NCI-H774 (cell line): ENCODE measurements around the gene CDC123.
A peak's percentile ranks its signal among the peaks of the same experiment; 100 is the strongest.
"Not testable (repeated sequence)": the region's sequence is repeated elsewhere in the genome, so short reads cannot be mapped to it uniquely, and the experiment has no call there.

Source experiments
- DNase-seq: peaks from one replicate; lab custom pipeline; 2025; lab: John Stamatoyannopoulos, UW

The CDC123 gene

DNA sequence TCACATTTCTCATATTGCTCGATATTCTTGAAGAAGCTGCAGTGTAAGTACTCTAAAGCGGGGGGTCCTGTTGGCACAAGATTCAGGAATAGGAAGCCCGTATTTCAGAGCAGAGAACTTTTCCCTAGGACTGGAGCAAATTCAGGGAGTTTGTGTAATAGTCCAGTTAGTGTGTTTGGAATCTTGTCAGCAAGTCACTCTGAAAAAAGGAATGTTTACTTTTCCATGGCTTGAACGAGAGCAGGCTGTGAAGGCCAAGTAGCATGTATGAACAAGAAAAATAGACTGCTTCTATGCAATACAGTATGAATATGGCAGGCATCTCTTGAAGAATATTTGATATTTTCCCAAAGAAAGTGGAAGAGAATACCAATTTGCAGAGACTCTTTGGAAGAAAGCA, 39.8 kb downstream of the CDC123 start:
- DNase-seq = no peak

DNA sequence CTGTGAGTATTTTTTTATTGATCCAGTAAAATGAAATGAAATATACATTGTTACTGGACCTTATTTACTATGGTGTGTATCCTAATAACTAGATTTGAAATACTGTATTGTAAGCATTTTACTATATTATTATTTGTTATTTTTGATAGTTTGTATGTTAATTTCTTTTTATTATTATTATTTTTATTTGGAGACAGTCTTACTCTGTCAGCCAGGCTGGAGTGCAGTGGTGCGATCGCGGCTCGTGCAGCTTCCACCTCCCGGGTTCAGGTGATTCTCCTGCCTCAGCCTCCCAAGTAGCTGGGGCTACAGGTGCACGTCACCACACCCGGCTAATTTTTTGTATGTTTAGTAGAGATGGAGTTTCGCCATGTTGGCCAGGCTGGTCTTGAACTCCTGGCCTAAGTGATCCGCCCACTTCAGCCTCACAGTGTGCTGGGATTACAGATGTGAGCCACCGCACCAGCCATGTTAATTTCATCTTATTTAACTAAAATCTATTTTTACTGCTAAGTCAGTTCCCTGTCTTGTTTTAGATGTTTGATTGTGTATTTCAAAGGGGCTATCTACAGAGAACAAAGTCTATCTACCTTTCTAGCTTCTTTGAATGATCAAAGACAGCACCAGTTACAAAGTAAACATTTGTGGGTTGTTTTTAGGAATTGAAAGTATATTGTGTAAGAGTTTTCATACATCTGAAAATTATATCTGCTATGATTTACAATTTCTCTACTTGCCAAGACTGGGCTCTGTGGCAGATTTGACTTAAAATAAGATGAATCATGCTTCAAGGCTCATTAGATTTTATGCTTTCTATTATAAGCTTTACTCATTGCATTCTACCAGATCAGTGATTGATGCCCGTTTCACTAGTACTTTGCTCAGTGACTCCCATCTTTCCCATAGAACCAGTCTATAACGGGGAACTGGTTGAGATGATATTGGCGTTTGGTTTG, 41.6 kb downstream of the CDC123 start:
- DNase-seq = no peak

DNA sequence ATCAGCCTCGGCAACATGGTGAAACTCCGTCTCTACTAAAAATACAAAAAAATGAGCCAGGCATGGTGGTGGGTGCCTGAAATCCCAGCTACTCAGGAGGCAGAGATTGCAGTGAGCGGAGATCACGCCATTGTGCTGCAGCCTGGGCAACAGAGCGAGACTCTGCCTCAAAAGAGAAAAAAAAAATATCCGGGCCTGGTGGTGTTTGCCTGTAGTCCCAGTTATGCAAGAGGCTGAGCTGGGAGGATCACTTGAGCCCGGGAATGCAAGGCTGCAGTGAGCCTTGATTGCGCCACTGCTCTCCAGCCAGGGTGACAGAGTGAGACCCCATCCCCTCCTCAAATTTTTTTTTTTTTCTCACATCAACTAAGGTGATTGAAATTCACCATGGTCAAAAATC, 42.8 kb downstream of the CDC123 start:
- no peak for DNase-seq

DNA sequence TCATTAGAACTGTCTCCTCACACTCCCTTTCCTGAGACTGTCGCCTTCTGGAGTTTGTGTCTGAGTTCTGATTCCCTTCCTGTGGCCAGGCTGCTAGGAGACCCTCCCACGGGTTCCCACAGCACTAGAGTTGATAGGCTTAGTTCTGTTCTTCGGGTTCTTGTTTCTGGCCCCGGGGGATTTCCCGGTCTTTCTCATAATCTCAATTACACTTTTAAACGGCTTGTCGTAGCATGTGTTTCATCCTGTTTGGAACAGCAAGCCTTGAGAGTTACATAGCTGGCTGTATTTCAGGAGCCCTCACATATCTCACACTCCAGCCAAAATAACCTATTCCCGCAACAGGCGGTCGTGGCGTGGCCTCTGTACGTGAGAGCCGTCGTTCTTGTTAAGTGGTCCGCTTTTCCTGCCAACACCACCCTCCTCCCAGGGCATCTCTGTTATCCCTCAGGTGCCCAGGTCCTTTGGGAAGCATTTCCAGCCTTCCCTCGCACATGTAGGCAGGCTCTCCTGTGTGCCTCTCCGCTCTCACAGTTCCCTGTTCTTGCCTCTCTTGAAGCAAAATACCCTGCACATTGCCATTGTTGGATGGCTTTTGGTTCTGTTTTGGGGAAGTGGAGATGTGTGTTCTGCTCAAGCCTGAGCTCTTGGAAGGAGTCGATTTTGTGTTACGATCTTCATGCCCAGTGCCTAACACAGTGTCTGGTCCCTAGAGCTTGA, 46.0 kb downstream of the CDC123 start:
- no peak for DNase-seq

DNA sequence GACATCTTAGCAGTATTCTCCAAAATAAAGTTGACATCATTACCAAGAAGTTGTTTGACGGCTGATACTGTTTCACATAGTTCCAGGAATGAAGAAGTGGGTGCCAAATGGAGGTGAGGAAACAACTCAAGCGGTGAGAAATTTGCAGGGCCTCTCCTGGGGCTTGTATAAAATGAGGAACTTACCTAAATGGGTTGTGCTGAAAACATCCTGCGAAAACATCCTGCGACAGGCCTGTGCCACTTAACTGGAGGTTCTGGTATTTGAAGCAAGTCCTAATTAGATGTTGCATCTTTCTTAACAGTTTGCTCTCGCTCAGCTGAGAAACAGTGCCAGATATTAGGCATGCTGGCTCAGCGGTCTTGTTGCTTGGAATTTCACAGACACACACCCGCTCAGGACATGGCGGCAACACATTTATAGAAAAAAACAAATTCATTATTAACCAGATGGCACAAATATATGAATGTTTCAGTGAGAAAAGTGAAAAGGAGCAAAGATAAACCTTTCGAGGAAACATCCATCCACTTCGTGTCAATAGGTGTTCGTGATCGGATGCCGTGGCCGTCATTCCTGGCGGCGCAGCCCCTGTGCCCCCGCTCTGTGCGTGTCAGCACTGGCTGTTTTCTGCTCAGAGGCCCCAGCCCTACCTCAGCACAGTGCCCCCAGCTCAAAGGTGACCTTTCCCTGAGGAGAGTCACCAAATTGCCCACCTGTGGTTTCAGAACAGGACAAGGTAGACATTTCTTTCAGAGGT, 48.1 kb downstream of the CDC123 start:
- no peak for DNase-seq

DNA sequence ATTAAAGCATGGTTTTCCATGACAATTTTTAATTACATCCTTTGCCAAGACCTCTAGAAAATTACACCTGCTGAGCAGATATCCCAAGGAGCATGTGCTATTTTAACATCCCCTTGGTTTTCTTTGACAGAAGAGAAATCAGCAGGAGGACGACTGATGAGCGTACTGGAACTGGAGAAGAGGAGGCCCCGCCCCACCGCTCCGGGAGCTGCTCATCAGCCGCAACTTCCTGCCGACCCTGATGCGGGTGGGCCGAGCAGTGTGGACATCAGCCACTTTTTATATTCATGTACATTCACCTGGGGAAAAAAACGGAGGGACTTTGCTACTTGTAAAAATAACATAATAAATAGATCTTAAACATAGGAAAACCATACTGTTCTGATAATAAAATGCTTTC, 54.2 kb downstream of the CDC123 start:
- no peak for DNase-seq

DNA sequence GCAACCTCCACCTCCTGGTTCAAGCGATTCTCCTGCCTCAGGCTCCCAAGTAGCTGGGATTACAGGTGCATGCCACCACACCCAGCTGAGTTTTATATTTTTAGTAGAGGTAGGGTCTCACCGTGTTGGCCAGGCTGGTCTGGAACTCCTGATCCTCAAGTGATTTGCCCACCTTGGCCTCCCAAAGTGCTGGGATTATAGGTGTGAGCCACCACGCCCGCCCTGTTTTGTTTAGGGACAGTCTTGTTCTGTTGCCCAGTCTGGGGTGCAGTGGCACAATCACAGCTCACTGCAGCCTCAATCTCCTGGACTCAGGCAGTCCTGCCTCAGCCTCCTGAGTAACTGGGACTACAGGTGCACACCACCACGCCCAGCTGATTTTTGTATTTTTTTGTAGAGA, 54.7 kb downstream of the CDC123 start:
- DNase-seq = not testable (repeated sequence)

DNA sequence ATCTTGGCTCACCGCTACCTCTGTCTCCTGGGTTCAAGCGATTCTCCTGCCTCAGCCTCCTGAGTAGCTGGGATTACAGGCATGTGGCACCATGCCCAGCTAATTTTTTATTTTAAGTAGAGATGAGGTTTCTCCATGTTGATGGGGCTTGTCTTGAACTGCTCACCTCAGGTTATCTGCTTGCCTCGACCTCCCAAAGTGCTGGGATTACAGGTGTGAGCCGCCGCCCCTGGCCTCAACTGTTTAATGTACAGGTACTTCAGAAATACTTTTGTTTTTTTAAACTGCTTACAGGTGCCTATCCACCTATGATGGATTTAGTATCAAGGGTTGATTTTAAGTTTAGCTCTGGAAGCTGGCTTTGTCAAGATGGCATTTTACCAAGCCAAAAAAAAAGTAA, 55.6 kb downstream of the CDC123 start:
- no peak for DNase-seq

DNA sequence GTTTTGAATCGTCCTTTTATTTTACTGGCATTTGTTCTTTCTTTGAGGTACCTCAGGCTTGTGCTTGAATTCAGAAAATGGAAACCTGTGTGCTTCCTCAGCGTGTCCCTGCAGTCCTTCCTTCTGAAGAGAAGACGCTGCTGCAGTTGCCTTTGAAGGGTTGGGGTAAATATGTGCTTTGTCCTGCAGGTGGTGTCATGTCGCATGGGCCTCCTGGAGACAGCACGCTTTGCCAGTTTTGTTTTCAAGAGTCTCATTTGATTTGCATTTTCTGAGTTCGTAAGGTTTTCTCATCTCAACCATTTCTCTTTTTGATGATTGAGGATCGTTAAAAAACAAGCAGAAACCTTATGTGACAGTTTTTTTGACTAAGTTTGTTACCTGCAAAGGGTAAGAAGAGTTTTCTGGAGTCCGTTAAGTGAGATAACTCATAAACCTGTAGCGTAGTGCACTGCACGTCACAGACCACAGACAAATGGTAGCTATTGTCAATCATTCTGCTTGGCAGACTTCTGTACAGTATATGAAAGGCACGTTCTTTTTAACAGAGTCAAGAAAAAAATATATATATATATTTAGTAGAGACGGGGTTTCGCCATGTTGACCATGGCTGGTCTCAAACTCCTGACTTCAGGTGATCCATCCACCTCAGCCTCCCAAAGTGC, 57.0 kb downstream of the CDC123 start:
- no peak for DNase-seq

DNA sequence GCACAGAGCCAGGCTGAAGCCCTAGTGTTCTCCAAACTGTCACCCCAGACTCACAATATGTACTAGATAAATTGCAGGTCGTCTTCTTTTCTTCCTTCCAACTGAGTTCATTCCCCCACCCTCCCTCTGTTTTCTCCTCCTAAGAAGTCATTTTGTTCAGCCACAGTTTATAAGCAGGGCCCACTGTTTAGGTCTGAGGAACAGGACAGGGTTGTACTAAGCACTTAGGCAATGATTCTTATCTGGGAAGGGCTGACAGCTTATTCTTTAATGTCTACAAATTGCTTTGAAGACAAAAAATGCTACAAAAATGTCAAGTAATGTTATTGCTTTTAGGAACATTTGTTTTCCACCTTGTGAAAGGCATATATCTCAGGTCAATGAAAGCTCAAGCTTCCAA, 59.1 kb downstream of the CDC123 start:
- no peak for DNase-seq

DNA sequence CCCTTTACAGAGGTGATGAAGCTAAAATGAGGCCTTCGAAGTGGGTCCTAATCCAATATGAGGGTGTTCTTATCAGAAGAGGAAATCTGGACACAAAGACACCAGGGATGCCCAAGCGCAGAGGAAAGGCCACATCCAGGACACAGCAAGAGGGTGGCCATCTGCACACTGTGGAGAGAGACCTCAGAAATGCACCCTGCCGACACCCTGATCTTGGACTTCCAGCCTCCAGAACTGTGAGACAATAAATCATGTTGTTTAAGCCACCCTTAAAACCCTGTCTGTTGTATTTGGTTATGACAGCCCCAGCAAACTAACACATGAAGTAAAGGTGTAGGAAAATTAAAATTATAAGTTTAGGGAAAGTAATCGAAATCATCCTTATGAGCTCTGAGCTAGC, 64.0 kb downstream of the CDC123 start:
- DNase-seq = no peak

DNA sequence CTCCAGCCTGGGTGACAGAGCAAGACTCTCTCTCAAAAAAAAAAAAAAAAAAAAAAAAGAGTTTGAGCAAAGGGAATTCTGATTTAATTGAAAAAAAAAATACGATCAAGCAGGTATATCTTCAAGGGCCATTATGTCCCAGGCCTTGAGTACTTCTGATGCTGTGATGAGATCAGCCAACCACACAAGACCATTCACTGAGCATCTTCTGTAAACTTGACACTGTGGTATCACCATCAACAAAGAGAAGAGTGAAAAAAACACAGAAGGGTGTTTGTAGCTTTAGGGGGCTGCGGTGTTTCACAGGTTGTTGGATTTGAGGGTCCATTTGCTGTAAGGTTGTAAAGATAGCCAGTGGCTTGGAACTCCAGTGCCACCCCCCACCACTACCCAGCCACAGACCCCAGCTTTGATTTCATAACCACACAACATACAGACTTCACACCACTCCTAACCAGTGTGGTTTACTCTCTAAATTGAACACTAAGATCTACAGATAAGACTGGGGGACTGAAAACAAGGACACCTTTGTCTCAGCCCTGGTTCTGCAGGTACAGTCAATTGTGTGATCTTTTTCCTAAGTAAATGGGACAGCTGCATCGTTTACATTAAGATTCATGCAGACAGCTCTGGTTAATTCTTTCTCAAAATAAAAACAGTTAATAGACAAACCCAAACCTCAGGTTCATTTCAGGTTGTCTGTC, 66.4 kb downstream of the CDC123 start:
- DNase-seq = no peak

DNA sequence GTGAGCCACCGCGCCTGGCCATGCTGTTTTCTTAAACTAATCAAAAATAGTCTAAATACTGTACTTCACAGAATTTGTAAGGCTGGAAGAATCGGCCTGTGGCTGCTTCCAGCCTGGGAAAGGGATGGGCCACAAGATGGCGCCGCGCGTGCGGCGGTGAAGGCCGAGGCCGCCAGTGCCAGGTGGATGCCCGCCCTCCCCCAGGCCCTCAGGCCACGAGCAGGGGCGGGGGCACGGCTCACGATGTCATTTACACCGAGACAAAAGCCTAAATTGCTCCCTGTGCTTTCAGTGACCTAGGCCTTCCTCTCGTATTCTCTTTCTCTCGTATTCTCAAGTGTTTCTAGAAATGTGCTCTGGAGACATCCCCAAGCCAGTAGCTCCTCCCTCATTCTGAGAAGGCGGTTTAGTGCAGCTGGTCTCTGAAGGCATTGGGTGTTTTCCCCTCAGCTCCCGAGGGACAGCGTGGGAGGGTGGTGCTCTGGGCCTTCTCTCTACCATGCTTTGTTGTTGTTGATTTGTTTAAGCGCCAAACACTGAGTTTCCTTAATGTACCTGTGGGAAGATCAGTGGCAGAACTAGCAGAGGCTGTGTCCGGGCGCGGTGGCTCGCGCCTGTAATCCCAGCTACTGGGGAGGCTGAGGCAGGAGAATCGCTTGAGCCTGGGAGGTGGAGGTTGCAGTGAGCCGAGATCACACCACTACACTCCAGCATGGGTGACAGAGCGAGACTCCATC, 68.4 kb downstream of the CDC123 start:
- peak; percentile 86 for DNase-seq

DNA sequence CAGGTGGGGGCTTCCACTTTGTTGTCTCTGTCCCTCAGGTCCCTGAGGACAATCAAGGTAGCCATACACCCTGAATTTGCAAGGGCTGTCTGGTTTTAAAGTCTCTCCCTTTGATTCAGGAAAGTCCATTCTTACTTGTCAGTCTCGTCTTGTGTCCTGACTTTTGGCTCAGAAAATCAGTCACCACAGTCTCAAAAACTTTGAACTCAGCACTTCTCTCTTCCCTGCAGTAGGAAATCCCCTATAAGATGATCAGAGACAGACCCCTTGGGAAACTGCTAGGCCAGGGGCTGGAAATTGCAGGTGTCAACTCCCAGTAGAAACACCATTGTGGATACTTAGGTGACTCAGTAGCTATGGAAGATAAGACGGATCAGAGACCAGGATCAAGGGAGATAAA, 73.1 kb downstream of the CDC123 start:
- no peak for DNase-seq

DNA sequence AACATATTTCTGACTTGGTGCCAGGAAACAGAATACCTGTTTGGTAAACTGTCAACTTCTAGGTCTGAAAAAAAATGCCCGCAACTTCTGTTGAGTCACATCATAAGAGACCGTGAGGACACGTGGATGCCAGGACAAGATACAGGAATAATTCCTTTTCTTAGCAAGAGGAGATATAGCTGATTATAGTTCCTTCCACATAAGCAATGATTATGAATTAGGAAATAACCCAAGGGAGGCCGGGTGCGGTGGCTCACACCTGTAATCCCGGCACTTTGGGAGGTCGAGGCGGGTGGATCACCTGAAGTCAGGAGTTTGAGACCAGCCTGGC, 75.2 kb downstream of the CDC123 start:
- DNase-seq = no peak

DNA sequence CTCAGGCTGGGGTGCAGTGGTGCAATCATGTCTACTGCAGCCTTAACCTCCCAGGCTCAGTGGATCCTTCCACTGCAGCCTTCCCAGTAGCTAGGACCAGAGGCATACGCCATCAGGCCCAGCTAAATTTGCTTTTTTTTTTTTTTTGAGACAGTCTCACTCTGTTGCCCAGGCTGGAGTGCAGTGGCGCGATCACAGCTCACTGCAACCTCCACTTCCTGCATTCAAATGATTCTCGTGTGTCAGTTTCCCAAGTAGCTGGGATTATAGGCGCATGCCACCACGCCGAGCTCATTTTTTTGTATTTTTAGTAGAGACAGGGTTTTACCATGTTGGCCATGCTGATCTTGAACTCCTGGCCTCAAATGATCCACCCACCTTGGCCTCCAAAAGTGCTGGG, 81.9 kb downstream of the CDC123 start:
- DNase-seq = not testable (repeated sequence)

DNA sequence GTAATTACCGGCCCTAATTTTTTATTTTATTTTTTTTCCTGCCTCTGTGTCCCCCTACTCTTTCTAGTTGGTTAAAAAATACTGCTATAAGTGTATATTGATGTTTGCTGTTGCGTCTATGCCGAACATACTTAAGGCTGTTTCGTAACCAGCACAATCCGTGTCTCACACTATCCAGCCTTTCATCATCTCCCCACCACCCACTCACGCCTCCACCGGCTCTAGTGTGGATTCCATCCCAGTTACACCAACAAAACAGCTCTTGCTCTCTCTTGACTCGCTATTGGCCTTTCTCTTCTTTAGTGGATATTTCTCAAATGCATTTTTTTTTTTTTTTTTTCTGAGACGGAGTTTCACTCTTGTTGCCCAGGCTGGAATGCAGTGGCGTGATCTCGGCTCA, 83.3 kb downstream of the CDC123 start:
- no peak for DNase-seq

DNA sequence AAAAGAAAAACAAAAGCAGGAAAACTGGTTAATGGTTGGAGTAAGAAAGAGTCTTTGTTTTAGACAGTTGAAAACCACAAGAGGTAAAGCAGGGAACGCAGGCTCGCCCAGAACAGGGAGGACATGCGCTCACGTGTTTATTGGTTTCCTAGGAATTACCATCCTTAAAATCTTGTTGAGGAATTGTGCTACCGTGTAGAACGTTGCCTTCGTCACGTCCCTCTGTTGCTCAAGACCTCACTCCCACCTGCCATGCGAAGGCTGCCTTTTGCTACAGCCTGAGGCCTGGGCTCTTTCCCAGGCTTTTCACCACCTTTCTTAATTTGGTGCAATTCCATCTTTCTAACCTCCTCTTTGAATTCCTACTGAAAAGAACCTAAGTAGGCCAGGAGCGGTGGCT, 91.8 kb downstream of the CDC123 start:
- no peak for DNase-seq

DNA sequence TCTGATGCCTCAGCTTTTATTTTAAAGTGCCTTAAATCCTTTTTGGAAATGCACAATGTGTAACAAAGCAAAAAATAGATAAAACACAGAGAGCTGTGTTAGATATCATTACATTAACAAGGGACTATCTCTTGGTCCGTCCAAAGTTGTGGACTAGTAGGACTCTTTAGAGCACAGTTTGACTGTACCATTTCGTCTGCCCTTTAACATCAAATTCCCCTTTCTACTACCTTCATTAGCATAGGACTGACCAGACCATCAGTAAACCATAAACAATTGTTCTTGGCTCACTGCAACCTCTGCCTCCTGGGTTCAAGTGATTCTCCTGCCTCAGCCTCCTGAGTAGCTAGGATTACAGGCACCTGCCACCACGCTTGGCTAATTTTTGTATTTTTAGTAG, 101.8 kb downstream of the CDC123 start:
- not testable (repeated sequence) for DNase-seq

DNA sequence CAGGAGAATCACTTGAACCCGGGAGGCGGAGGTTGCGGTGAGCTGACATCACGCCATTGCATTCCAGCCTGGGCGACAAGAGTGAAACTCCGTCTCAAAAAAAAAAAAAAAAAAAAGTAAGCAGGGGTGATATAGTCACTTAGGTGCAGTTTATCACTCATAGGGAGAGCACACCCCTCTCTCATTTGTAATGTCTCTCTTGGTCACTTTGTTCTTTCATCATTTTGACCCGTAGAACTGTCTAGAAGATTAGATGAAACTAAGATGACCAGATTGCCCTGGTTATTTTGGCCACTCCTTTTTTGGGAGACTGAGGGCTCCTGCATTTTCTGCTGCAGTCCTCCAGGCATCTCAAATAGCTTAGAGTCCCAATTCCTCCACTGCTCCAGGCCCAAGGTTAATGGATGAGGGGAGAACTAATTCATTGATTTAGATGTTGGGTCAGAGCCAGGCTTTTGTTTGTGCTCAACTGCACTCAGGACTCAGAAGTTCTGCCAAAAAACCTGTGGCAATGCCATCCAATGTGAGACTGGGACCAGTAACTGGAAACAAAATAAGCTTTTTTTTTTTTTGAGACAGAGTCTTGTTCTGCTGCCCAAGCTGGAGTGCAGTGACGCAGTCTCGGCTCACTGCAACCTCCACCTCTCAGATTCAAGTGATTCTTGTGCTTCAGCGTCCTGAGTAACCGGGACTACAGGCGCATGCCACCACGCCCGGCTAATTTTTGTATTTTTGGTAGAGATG, 103.4 kb downstream of the CDC123 start:
- DNase-seq = no peak
